AG09319 (cell line): Measurements from ENCODE around the gene OR5C1.

Experiments
- DNase-seq: peaks from one replicate; pipeline ENCODE4 v3.0.0-alpha.2; 2010; ENCODE audit warnings: low read depth; ENCODE audit errors: extremely low read depth
- TF ChIP-seq, protein P1 (sequence below): IDR thresholded peaks from 2 replicates; pipeline ENCODE4 v1.5.1; 2011; ENCODE audit warnings: low read depth, mild to moderate bottlenecking, inconsistent platforms, low read length, moderate library complexity

Gene OR5C1

DNA sequence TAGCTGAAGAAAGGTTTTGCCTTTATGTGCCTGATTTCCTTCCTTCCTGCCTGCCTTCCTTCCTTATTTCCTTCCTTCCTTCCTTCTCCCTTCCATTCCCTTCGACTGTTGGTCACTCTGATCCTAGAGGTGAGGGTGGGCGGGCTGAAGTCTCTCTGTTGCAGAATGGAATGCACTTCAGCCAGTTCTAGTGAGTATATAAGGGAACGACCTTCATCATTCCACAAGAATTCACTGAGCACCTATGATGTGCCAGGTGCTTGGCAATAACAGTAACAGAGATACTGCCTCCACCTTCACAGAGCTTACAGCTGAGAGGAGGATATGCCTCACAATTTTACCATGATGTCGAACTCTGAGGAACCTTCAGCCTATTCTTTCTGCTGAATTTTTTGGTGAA is 8.7 kb upstream of the OR5C1 start:
- TF ChIP-seq, protein P1, sequence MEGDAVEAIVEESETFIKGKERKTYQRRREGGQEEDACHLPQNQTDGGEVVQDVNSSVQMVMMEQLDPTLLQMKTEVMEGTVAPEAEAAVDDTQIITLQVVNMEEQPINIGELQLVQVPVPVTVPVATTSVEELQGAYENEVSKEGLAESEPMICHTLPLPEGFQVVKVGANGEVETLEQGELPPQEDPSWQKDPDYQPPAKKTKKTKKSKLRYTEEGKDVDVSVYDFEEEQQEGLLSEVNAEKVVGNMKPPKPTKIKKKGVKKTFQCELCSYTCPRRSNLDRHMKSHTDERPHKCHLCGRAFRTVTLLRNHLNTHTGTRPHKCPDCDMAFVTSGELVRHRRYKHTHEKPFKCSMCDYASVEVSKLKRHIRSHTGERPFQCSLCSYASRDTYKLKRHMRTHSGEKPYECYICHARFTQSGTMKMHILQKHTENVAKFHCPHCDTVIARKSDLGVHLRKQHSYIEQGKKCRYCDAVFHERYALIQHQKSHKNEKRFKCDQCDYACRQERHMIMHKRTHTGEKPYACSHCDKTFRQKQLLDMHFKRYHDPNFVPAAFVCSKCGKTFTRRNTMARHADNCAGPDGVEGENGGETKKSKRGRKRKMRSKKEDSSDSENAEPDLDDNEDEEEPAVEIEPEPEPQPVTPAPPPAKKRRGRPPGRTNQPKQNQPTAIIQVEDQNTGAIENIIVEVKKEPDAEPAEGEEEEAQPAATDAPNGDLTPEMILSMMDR = no peak
- DNase-seq = no peak

DNA sequence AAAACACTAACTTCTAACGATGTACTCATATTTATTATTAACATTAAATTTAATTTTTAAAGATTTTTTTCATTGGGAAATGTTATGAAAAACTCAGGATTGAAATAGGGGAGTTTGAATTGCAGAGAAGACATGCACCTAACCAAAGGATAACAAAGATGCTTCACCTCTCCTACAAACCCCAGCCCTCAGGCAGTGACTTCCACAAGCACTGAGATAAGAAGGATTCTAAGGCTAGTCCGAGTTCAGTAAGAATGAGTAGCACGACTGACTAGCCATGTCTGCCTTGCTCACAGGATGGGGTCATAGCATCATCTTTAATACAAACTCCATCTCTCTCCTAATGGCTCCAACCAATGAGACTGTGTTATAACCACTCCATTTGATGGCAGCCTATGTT is 7.1 kb upstream of the OR5C1 start:
- DNase-seq = no peak
- TF ChIP-seq, protein P1 = no peak

DNA sequence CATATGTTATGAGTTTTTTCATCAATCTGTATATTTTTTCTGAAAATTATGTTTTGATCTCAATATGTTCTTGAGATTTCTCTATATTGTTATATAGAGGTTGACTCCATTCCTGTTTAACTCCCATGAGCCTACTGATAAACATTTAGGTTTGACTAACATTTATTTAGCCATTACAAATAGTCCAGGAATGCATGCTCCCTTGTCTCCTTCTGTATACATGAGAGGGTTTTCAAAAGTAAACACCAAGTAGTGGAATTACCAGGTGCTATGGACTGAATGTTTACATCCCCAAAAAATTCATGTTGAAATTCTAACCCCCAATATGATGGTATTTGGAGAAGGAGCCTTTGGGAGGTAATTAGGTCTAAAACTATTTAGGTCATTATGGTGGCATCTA is 3.5 kb upstream of the OR5C1 start:
- no peak for DNase-seq
- TF ChIP-seq, protein P1 = no peak

DNA sequence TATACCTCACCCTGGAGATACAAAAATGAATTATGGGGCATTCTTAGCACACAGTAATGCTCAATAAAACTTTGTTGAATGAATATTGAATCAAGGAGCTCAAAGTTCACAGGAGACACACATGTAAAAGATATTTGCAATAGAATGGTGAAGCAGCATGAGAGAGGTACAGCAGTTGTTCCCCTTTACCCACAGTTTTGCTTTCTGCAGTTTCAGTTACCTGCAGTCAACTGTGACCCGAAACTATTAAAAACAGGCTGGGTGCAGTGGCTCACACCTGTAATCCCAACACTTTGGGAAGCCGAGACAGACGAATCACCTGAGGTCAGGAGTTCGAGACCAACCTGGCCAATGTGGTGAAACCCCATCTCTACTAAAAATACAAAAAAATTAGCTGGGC is 2.4 kb upstream of the OR5C1 start:
- DNase-seq = no peak
- TF ChIP-seq, protein P1 = no peak

DNA sequence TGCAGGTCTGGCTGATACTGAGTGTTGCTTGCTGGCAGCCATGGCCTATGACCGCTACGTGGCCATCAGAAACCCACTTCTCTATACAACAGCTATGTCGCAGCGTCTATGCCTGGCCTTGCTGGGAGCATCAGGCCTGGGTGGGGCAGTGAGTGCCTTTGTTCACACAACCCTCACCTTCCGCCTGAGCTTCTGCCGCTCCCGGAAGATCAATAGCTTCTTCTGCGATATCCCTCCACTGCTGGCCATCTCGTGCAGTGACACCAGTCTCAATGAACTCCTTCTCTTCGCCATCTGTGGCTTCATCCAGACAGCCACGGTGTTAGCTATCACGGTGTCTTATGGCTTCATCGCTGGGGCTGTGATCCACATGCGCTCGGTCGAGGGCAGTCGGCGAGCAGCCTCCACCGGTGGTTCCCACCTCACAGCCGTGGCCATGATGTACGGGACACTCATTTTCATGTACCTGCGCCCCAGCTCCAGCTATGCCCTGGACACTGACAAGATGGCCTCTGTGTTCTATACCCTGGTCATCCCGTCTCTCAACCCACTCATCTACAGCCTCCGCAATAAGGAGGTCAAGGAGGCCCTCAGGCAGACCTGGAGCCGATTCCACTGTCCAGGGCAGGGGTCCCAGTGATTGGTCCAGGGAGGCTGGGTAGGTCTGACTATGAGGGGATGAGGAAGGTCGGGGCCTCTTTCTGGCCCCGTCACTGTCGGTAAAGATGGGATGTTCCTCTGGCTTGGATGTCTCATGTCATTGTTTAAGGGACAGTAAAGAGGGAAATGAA is 718 bp downstream of the OR5C1 start:
- TF ChIP-seq, protein P1 = no peak

DNA sequence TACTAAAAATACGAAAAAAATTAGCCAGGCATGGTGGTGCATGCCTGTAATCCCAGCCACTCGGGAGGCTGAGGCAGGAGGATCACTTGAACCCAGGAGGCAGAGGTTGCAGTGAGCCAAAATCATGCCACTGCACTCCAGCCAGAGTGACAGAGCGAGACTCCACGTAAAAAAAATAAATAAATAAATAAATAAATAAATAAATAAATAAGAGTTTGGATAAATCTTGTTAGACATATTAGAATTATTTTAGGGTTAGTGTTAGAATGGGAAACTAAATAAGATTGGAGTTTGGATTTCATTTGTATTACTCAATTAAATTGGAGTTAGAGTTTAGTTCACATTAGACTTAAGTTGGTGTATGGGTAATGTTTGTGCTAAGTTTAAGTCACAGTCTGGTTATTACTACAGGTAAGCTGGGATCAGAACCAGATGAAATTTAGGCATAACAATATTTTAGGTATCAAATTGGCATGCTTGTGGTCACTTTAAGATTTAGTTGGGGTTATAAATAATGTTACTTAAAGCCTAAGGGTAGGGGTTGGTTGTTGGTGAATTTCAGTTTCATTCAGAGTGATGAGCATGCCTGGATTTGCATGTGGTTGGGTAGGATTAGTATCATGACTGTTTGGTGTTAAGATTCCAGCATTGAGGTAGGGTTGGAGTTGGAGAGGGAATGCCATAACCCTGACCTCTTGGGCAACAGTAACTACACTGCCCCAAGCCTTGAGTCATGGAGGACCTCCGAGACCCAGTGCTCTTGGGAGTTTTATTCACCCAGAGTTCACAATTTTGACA is 3.3 kb downstream of the OR5C1 start:
- DNase-seq = no peak
- TF ChIP-seq, protein P1 = no peak

More for the DNA sequence above, 718 bp downstream of the OR5C1 start:
- no peak for DNase-seq
